ENCODE measurements around the gene ERMAP. TPM values are rescaled to one million over a fixed set of nuclear protein-coding genes. Genes with fewer than 3 reads are reported as not detected.
"Not testable (repeated sequence)": the region's sequence is repeated elsewhere in the genome, so short reads cannot be mapped to it uniquely, and the experiment has no call there.

The ERMAP gene
- total RNA-seq, 1 experiment from 2014 or later, result 1.7 TPM

GRCh38 chr1:42801832-42802473 lies 15.0 kb upstream of the ERMAP start:
- in situ Hi-C loops (cut with HindIII; ENCODE audit: low pct_unique_long_range_greater_than_20kb, low sequenced_read_pairs), result no loop called here
- DNase-seq (ENCODE audit: low read depth, low spot score), result no peak

GRCh38 chr1:42806171-42806570 lies 10.8 kb upstream of the ERMAP start:
- no peak for DNase-seq (ENCODE audit: low read depth, low spot score)
- in situ Hi-C loops (cut with HindIII; ENCODE audit: low pct_unique_long_range_greater_than_20kb, low sequenced_read_pairs), result no loop called here

GRCh38 chr1:42806593-42806992 lies 10.3 kb upstream of the ERMAP start:
- in situ Hi-C loops (cut with HindIII; ENCODE audit: low pct_unique_long_range_greater_than_20kb, low sequenced_read_pairs), result no loop called here
- no peak for DNase-seq (ENCODE audit: low read depth, low spot score)

GRCh38 chr1:42807056-42807668 lies 9.8 kb upstream of the ERMAP start:
- in situ Hi-C loops (cut with HindIII; ENCODE audit: low pct_unique_long_range_greater_than_20kb, low sequenced_read_pairs), result no loop called here
- DNase-seq (ENCODE audit: low read depth, low spot score), result no peak

GRCh38 chr1:42814815-42815214 lies 2.1 kb upstream of the ERMAP start:
- in situ Hi-C loops (cut with HindIII; ENCODE audit: low pct_unique_long_range_greater_than_20kb, low sequenced_read_pairs); DNase-seq (ENCODE audit: low read depth, low spot score): not testable (repeated sequence)

- no peak for DNase-seq (ENCODE audit: low read depth, low spot score)
- in situ Hi-C loops (cut with HindIII; ENCODE audit: low pct_unique_long_range_greater_than_20kb, low sequenced_read_pairs), result no loop called here
Observed at GRCh38 chr1:42815941-42816584, 859 bp upstream of the ERMAP start.

GRCh38 chr1:42817440-42817767 lies 482 bp downstream of the ERMAP start:
- DNase-seq (ENCODE audit: low read depth, low spot score), result no peak
- in situ Hi-C loops (cut with HindIII; ENCODE audit: low pct_unique_long_range_greater_than_20kb, low sequenced_read_pairs), result no loop called here

- DNase-seq (ENCODE audit: low read depth, low spot score), result no peak
- in situ Hi-C loops (cut with HindIII; ENCODE audit: low pct_unique_long_range_greater_than_20kb, low sequenced_read_pairs), result no loop called here
Observed at GRCh38 chr1:42817976-42818375, 1.1 kb downstream of the ERMAP start.

GRCh38 chr1:42820813-42821212 lies 3.9 kb downstream of the ERMAP start:
- in situ Hi-C loops (cut with HindIII; ENCODE audit: low pct_unique_long_range_greater_than_20kb, low sequenced_read_pairs), result no loop called here
- DNase-seq (ENCODE audit: low read depth, low spot score), result no peak

GRCh38 chr1:42821690-42822089 lies 4.8 kb downstream of the ERMAP start:
- in situ Hi-C loops (cut with HindIII; ENCODE audit: low pct_unique_long_range_greater_than_20kb, low sequenced_read_pairs), result no loop called here
- no peak for DNase-seq (ENCODE audit: low read depth, low spot score)

GRCh38 chr1:42822800-42823392 lies 6.0 kb downstream of the ERMAP start:
- in situ Hi-C loops (cut with HindIII; ENCODE audit: low pct_unique_long_range_greater_than_20kb, low sequenced_read_pairs), result no loop called here
- DNase-seq (ENCODE audit: low read depth, low spot score), result no peak

- no peak for DNase-seq (ENCODE audit: low read depth, low spot score)
- in situ Hi-C loops (cut with HindIII; ENCODE audit: low pct_unique_long_range_greater_than_20kb, low sequenced_read_pairs), result no loop called here
Observed at GRCh38 chr1:42824481-42825035, 7.6 kb downstream of the ERMAP start.

- DNase-seq (ENCODE audit: low read depth, low spot score), result no peak
- in situ Hi-C loops (cut with HindIII; ENCODE audit: low pct_unique_long_range_greater_than_20kb, low sequenced_read_pairs), result no loop called here
Observed at GRCh38 chr1:42825036-42825851, 8.3 kb downstream of the ERMAP start.

GRCh38 chr1:42830631-42831030 lies 13.7 kb downstream of the ERMAP start:
- in situ Hi-C loops (cut with HindIII; ENCODE audit: low pct_unique_long_range_greater_than_20kb, low sequenced_read_pairs), result no loop called here
- DNase-seq (ENCODE audit: low read depth, low spot score), result no peak

GRCh38 chr1:42831273-42831672 lies 14.4 kb downstream of the ERMAP start:
- DNase-seq (ENCODE audit: low read depth, low spot score), result no peak
- in situ Hi-C loops (cut with HindIII; ENCODE audit: low pct_unique_long_range_greater_than_20kb, low sequenced_read_pairs), result no loop called here

- in situ Hi-C loops (cut with HindIII; ENCODE audit: low pct_unique_long_range_greater_than_20kb, low sequenced_read_pairs), result no loop called here
Observed at GRCh38 chr1:42832641-42833240, 15.8 kb downstream of the ERMAP start.

GRCh38 chr1:42833981-42834380 lies 17.1 kb downstream of the ERMAP start:
- no peak for DNase-seq (ENCODE audit: low read depth, low spot score)
- in situ Hi-C loops (cut with HindIII; ENCODE audit: low pct_unique_long_range_greater_than_20kb, low sequenced_read_pairs), result no loop called here

More at GRCh38 chr1:42832641-42833240, 15.8 kb downstream of the ERMAP start:
- no peak for DNase-seq (ENCODE audit: low read depth, low spot score)
